HFFc6 (cell line): ENCODE measurements around the gene TARS3. TPM values are rescaled to one million over a fixed set of nuclear protein-coding genes. Genes with fewer than 3 reads are reported as not detected.
A peak's percentile ranks its signal among the peaks of the same experiment; 100 is the strongest.
"Not testable (repeated sequence)": the region's sequence is repeated elsewhere in the genome, so short reads cannot be mapped to it uniquely, and the experiment has no call there.

Experiments
- DNase-seq: peaks from one replicate; pipeline ENCODE4 v3.0.0-alpha.2; 2018
- H3K27ac Mint-ChIP-seq: 2 replicates; pipeline ENCODE4 v1.8.0; 2020; ENCODE audit warnings: mild to moderate bottlenecking, mixed read lengths
- H3K27me3 Mint-ChIP-seq: 2 replicates; pipeline ENCODE4 v1.8.0; 2021; ENCODE audit warnings: mild to moderate bottlenecking, moderate library complexity, mixed read lengths; ENCODE audit not compliant: insufficient read depth
- H3K36me3 Mint-ChIP-seq: 2 replicates; pipeline ENCODE4 v1.8.0; 2021; ENCODE audit warnings: low read depth, mixed read lengths
- H3K4me1 Mint-ChIP-seq: 2 replicates; pipeline ENCODE4 v1.8.0; 2020; ENCODE audit warnings: low read depth, mixed read lengths
- H3K4me3 Mint-ChIP-seq: 2 replicates; pipeline ENCODE4 v1.8.0; 2020; ENCODE audit warnings: mild to moderate bottlenecking, moderate library complexity, mixed read lengths
- H3K9me3 Mint-ChIP-seq: 2 replicates; pipeline ENCODE4 v1.8.0; 2020; ENCODE audit warnings: mild to moderate bottlenecking, mixed read lengths
- total RNA-seq, 6 experiments: library from RNA; stranded (reverse); fragmentation: NEBNext Ultra II Directional; extraction: Animal tissue kit (Norgen Biotek cat#: 25700); gene quantifications; 2 replicates in 1 of 6; 3 replicates in 5 of 6; pipeline ENCODE4 v1.2.3, GENCODE V29; 2021
- TF ChIP-seq, protein P1 (sequence below): fragments of 200-600 bp; sonication (generic); IDR thresholded peaks from 2 replicates; pipeline ENCODE4 v1.5.0; 2021; ENCODE audit warnings: antibody characterized with exemption, mild to moderate bottlenecking

TARS3 gene
- total RNA-seq, 6 experiments from 2014 or later: 6.7 to 9.1 (median 7.8) TPM

DNA sequence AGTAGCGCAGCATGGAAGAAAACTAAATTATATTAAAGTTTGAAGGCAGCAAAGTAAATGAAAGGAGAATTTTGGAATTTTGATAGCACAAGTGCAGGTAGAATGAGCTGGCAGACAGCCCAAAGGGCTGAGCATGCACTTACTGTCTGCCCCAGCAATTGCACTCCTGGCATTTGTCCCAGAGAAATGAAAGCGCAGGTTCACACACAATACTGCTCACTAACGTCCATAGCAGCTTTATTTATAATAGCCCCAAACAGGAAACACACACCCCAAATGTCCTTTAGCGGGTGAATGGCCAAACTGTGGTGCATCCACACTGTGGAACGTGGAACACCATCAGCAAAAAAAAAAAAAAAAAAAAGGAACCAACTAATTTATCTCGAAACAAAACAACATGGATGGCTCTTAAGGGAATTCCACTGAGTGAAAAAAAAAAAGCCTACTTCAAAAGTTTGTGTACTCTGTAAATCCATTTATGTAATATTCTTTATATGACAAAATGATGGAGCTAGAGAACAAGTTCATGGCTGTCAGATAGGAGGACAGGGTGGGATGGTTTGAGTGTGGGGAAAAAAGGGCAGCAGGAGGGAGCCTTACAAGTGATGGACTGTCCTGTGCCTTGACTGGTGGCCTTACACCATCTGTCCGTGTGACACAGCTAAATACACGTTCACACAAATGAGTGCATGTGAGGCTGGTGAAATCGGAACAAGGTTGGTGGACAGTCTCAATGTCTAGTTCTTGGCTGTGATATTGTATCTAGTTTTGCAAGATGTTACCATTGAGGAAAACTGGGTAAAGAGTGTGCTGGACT, 66.1 kb downstream of the TARS3 start:
- peaks cover 4% of the 10 kb centered on the region; the same call in 1 of the 2 replicates for H3K36me3 Mint-ChIP-seq
- H3K27ac Mint-ChIP-seq: no peak overlapping the region
- no peak overlapping the region for H3K4me3 Mint-ChIP-seq
- no peaks in the 10 kb centered on the region for H3K27me3 Mint-ChIP-seq
- no peak for DNase-seq
- no peaks in the 10 kb centered on the region for H3K9me3 Mint-ChIP-seq
- TF ChIP-seq, protein P1, sequence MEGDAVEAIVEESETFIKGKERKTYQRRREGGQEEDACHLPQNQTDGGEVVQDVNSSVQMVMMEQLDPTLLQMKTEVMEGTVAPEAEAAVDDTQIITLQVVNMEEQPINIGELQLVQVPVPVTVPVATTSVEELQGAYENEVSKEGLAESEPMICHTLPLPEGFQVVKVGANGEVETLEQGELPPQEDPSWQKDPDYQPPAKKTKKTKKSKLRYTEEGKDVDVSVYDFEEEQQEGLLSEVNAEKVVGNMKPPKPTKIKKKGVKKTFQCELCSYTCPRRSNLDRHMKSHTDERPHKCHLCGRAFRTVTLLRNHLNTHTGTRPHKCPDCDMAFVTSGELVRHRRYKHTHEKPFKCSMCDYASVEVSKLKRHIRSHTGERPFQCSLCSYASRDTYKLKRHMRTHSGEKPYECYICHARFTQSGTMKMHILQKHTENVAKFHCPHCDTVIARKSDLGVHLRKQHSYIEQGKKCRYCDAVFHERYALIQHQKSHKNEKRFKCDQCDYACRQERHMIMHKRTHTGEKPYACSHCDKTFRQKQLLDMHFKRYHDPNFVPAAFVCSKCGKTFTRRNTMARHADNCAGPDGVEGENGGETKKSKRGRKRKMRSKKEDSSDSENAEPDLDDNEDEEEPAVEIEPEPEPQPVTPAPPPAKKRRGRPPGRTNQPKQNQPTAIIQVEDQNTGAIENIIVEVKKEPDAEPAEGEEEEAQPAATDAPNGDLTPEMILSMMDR: no peak
- peaks cover 5% of the 10 kb centered on the region for H3K4me1 Mint-ChIP-seq

DNA sequence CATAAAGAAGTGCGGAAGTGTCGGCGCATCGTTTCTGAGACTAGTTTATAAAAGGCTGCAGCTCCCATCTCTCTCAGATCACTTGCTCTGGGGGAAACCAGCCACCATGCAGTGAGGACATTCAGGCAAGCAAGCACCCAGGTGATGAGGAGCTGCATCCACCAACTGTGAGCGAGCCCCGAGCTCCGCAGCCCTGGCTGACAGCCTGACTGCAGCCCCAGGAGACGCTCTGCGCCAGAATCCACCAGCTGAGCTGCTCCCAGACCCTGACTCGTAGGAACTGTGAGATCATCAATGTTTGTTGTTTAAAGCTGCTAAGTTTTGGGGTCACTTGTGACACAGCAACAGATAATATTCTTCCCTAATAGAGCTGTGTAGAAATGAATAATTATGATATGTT, 67.1 kb downstream of the TARS3 start:
- no peak for DNase-seq
- Mint-ChIP-seq H3K27ac (no peak overlapping the region), H3K9me3 (no peaks in the 10 kb centered on the region), H3K4me1 (peaks cover 5% of the 10 kb centered on the region), H3K27me3 (no peaks in the 10 kb centered on the region; the same call in 1 of the 2 replicates), H3K4me3 (no peak overlapping the region), H3K36me3 (peaks cover 4% of the 10 kb centered on the region; the same call in 1 of the 2 replicates)
- TF ChIP-seq, protein P1: no peak

DNA sequence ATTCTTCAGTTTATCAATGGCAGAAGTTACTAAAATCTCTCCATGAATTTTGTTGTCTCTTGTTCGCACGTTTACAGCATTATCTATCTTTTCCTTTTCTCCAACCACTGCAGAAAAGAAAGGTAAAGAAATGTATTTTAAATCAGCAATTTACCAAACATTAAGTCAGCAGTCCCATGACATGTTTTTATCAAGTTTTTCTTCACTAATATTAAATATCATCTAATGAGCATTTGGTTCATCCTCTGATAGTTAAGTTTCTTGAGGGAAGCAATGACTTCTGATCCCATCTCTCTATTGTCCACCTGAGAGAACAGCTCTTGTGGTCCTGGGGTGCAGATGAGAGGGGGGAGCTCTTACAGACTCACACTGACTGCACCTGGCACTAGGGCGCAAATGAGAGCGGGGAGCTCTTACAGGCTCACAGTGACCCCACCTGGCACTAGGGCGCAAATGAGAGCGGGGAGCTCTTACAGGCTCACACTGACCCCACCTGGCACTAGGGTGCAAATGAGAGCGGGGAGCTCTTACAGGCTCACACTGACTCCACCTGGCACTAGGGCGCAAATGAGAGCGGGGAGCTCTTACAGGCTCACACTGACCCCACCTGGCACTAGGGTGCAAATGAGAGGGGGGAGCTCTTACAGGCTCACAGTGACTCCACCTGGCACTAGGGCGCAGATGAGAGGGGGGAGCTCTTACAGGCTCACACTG, 69.5 kb downstream of the TARS3 start:
- H3K27me3 Mint-ChIP-seq, H3K4me3 Mint-ChIP-seq, H3K9me3 Mint-ChIP-seq, DNase-seq: not testable (repeated sequence)
- peaks cover 22% of the 10 kb centered on the region for H3K4me1 Mint-ChIP-seq
- H3K36me3 Mint-ChIP-seq: peaks cover 13% of the 10 kb centered on the region; the same call in 1 of the 2 replicates
- TF ChIP-seq, protein P1: peak; percentile 17; the same call in 1 of the 2 replicates
- H3K27ac Mint-ChIP-seq: peak overlapping the region; percentile 46; the same call in 1 of the 2 replicates

DNA sequence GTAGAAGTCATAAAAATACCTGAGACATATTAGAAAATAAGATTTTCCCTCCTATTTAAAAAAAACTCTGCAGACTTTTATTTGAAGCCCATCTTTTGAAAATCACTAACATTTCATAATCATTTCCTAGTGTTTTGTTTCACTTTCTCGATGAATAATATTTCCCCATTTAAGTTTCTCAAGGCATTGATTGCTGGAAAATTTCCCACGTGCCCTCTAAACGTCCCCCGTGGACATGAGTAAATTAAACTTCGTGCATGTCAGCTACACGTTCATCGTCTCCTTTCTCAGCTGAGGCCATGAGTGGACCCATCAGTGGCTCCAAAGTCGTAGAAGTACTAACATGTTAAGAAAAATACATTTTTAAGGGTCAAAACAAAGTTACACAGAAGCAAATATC, 70.1 kb downstream of the TARS3 start:
- TF ChIP-seq, protein P1: no peak
- Mint-ChIP-seq H3K9me3 (no peaks in the 10 kb centered on the region), H3K4me3 (no peak overlapping the region), H3K36me3 (peaks cover 17% of the 10 kb centered on the region), H3K27ac (peak overlapping the region; percentile 46), H3K27me3 (no peaks in the 10 kb centered on the region; the same call in 1 of the 2 replicates), H3K4me1 (peaks cover 28% of the 10 kb centered on the region)
- no peak for DNase-seq

DNA sequence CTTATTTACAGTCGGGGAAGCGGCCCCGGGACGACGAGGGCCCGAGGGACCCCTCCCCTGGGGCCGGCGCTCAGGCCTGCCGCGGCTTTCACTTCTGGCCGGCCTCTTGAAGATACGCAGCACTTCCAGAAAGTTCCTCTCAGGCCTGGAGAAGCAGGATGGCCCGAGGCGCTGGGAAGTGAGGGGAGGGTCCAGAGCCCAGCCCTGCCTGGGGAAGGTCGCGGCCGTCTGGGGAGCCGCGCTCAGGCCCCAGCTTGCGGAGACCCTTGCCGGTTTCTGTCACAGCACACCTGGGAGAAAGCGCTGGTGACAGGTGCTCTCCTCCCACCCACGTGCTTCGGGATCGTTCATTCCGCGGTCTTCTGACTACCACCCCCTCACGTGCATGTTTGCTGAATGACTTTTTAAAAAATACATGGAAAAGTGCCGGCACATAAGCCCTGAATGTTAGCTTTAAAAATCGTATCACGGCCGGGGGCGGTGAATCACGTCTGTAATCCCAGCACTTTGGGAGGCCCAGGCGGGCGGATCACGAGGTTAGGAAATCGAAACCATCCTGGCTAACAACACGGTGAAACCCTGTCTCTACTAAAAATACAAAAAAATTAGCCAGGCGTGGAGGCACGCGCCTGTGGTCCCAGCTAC, 71.4 kb downstream of the TARS3 start:
- Mint-ChIP-seq H3K4me3 (peak overlapping the region; percentile 92), H3K27ac (peak overlapping the region; percentile 98), H3K27me3 (no peaks in the 10 kb centered on the region; the same call in 1 of the 2 replicates), H3K9me3 (no peaks in the 10 kb centered on the region), H3K4me1 (peaks cover 30% of the 10 kb centered on the region), H3K36me3 (peaks cover 20% of the 10 kb centered on the region)
- DNase-seq: no peak
- TF ChIP-seq, protein P1: no peak
